DMS 273 (cell line): ENCODE data around the gene ST6GAL1.
A peak's percentile ranks its signal among the peaks of the same experiment; 100 is the strongest.
"Not testable (repeated sequence)": the region's sequence is repeated elsewhere in the genome, so short reads cannot be mapped to it uniquely, and the experiment has no call there.

Experiments used
- DNase-seq: peaks from one replicate; lab custom pipeline; 2025; ENCODE audit not compliant: unreplicated experiment; lab: John Stamatoyannopoulos, UW

Gene ST6GAL1

GRCh38 chr3:186930143-186930640 lies at the start of gene ST6GAL1:
TSS of gene ST6GAL1 (plus strand) at chr3:186930526. CDS start at chr3:187042704, 112,178 bp downstream.
- DNase-seq = peak; percentile 82

- no peak for DNase-seq
These were observed 48.2 kb upstream of the ST6GAL1 start for GRCh38 chr3:186882150-186882524.

- DNase-seq = no peak
These were observed 47.2 kb upstream of the ST6GAL1 start for GRCh38 chr3:186882881-186883685.

DNA sequence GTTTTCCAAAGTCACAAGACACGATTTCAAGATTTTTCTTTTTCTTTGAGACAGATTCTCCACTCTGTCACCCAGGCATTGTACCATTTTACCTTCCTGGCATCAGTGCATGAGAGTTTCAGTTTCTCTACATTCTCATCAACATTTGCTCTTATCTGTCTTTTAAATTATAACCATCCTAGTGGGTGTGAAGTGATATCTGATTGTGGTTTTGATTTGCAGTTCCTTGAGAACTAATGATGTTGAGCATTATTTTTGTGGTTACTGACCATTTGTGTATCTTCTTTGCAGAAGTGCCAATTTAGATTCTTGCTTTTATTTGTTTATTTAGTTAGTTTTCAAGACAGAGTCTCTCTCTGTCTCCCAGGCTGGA lies 46.7 kb upstream of the ST6GAL1 start:
- no peak for DNase-seq

GRCh38 chr3:186884868-186885267 lies 45.5 kb upstream of the ST6GAL1 start:
- not testable (repeated sequence) for DNase-seq

- no peak for DNase-seq
These were observed 43.9 kb upstream of the ST6GAL1 start for GRCh38 chr3:186886202-186886981.

- DNase-seq = not testable (repeated sequence)
These were observed 42.8 kb upstream of the ST6GAL1 start for GRCh38 chr3:186887507-186887938.

GRCh38 chr3:186888569-186888968 lies 41.8 kb upstream of the ST6GAL1 start:
- peak; percentile 44 for DNase-seq

DNA sequence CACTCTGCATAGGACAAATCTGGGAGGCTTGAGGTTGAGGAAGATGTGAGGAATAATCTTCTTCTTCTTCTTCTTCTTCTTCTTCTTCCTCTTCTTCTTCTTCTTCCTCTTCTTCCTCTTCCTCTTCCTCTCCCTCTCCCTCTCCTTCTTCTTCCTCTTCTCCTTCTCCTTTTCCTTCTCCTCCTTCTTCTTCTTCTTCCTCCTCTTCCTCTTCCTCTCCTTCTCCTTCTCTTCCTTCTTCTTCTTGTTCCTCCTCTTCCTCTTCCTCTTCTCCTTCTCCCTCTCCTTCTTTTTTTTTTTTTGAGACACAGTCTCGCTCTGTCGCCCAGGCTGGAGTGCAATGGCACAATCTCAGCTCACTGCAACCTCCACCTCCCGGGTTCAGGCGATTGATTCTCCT lies 40.6 kb upstream of the ST6GAL1 start:
- DNase-seq = not testable (repeated sequence)

DNA sequence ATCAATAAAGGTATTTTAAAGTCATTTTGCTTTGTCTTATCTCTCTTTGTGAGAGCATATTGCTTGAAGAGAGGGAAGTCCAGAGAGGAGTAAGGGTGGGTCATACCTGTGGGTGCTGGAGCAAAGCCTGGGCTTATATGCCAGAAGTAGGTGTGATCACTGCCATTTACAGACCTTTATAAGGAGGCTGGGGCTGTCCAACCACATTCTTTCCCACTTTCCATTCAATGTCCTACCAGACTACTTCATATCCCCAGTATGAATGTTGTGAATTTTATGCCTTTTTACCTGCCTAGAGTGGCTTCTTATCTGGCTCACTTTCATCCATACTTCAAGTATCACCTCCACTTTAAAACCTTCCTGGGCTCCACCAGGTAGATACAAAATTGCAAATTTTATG lies 39.4 kb upstream of the ST6GAL1 start:
- DNase-seq = no peak

- DNase-seq = not testable (repeated sequence)
These were observed 37.3 kb upstream of the ST6GAL1 start for GRCh38 chr3:186893071-186893470.

- no peak for DNase-seq
These were observed 34.9 kb upstream of the ST6GAL1 start for GRCh38 chr3:186895406-186895805.

GRCh38 chr3:186896006-186896405 lies 34.3 kb upstream of the ST6GAL1 start:
- DNase-seq = no peak

- DNase-seq = no peak
These were observed 33.5 kb upstream of the ST6GAL1 start for GRCh38 chr3:186896875-186897274.

GRCh38 chr3:186901135-186901734 lies 29.1 kb upstream of the ST6GAL1 start:
- DNase-seq = no peak

DNA sequence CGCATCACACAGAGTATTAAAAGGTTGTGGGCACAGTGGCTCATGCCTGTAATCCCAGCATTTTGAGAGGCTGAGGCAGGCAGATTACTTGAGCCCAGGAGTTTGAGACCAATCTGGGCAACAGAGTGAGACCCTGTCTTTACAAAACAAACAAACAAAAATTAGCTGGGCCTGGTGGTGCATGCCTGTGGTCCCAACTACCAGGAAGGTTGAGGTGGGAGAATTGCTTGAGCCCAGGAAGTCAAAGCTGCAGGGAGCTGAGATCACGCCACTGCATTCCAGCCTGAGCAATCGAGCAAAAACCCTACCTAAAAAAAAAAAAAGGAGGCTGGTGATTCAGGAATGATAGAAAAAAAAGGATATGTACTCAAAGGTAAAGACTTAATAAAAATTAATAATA lies 28.2 kb upstream of the ST6GAL1 start:
- DNase-seq = no peak

DNA sequence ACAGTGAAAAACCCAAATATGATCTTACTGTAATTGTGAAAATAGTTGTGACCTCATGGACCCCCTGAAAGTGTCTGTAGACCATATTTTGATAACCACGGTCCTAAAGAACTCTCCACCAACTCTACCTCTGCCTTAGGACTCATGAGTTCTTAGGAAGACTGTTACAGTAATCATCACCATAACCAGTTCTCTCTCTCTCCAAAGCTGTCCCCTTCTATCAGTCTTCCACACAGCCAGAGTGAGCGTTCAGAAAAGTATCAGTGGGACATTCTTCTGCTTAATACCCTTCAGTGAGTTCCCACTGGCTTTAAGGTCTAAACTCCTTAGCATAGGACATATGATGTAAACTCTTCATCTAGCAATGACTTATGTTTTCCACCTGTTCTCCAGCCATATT lies 27.6 kb upstream of the ST6GAL1 start:
- no peak for DNase-seq

GRCh38 chr3:186903676-186904075 lies 26.6 kb upstream of the ST6GAL1 start:
- DNase-seq = not testable (repeated sequence)

GRCh38 chr3:186907075-186907474 lies 23.3 kb upstream of the ST6GAL1 start:
- not testable (repeated sequence) for DNase-seq

GRCh38 chr3:186909078-186909853 lies 21.1 kb upstream of the ST6GAL1 start:
- DNase-seq = no peak
